Small intestine (tissue), 7 donors: ENCODE results near the gene DCC. TPM values are rescaled to one million over a fixed set of nuclear protein-coding genes. Genes with fewer than 3 reads are reported as not detected.
A peak's percentile ranks its signal among the peaks of the same experiment; 100 is the strongest.

Experiments used
- DNase-seq, 2 donors: peaks; one replicate each; pipeline versions ENCODE4 v3.0.0 to v3.0.0-alpha.2; 2013
- FAIRE-seq: peaks from 2 replicates; lab custom pipeline; 2012; peaks lifted over from hg19 to GRCh38; lab: Jason Lieb, UNC
- H3K27ac ChIP-seq, 3 donors: one replicate each; pipeline ENCODE4 v1.5.1; 2013; ENCODE audit warnings: low read length in 2 of 3, mild to moderate bottlenecking in 2 of 3, control low read depth in 1 of 3, inconsistent platforms in 1 of 3, low read depth in 1 of 3, moderate library complexity in 1 of 3
- H3K27me3 ChIP-seq, 3 donors: one replicate each; pipeline ENCODE4 v1.6.1; 2013; ENCODE audit warnings: low read length in 3 of 3, inconsistent platforms in 1 of 3; ENCODE audit not compliant: control insufficient read depth in 3 of 3, insufficient read depth in 3 of 3
- H3K36me3 ChIP-seq, 3 donors: one replicate each; pipeline ENCODE4 v1.6.1; 2013; ENCODE audit warnings: low read length in 3 of 3, inconsistent platforms in 1 of 3, low read depth in 1 of 3, mild to moderate bottlenecking in 1 of 3, moderate library complexity in 1 of 3; ENCODE audit not compliant: control insufficient read depth in 3 of 3, insufficient read depth in 2 of 3
- H3K4me1 ChIP-seq, 3 donors: one replicate each; pipeline ENCODE4 v1.6.1; 2013; ENCODE audit warnings: low read length in 2 of 3, inconsistent platforms in 1 of 3, low read depth in 1 of 3, mild to moderate bottlenecking in 1 of 3, moderate library complexity in 1 of 3; ENCODE audit not compliant: control insufficient read depth in 3 of 3, insufficient read depth in 2 of 3
- H3K4me3 ChIP-seq, 3 donors: one replicate each; pipeline ENCODE4 v1.5.1; 2013; ENCODE audit warnings: low read length in 3 of 3, control low read depth in 1 of 3, inconsistent platforms in 1 of 3, low read depth in 1 of 3, mild to moderate bottlenecking in 1 of 3, moderate library complexity in 1 of 3
- H3K9me3 ChIP-seq, 2 donors: one replicate each; pipeline ENCODE4 v1.6.1; 2013; ENCODE audit warnings: low read depth in 1 of 2, low read length in 1 of 2; ENCODE audit not compliant: control insufficient read depth in 2 of 2, insufficient read depth in 1 of 2
- WGBS, 3 donors: extraction: QIAGEN DNeasy Blood & Tissue Kit; methylation state at CpG; one replicate each; pipeline ENCODE4 v1.1.7; 2013; 5-methylcytosine and 5-hydroxymethylcytosine counted together
- polyA plus RNA-seq, 4 donors: library from polyadenylated mRNA; stranded (reverse) in 3 of 4; unstranded in 1 of 4; fragments of 200-250 nt in 3 of 4; fragments of 120-200 nt in 1 of 4; gene quantifications; one replicate each; pipeline versions ENCODE4 v1.2.1 to v1.2.3, GENCODE V29; 2013
- donor health status: healthy with polysubstance abuse.
- donor health status: control.
- donor health status: control.
- donor health status: Bipolar disorder and iron deficiency.
- donor health status: healthy.

The DCC gene
- polyA plus RNA-seq, 4 donors = 0.03 to 0.30 TPM; not detected in 2

- 74 to 85% (median 81%) methylated on average over 4 of the region's 4 CpGs for WGBS, 3 donors
- FAIRE-seq (no peak), DNase-seq (no peak)
- Histone ChIP-seq H3K9me3 (no peaks in the 10 kb centered on the region), H3K27ac (no peak overlapping the region), H3K4me1 (peaks cover 0 to 13% (median 0%) of the 10 kb centered on the region in 3 donors), H3K4me3 (no peak overlapping the region), H3K36me3 (no peaks in the 10 kb centered on the region), H3K27me3 (no peaks in the 10 kb centered on the region)
Measured at GRCh38 chr18:52715421-52715820, 375.4 kb downstream of the DCC start.

- Histone ChIP-seq H3K4me3 (no peak overlapping the region), H3K27ac (no peak overlapping the region), H3K27me3 (no peaks in the 10 kb centered on the region), H3K9me3 (no peaks in the 10 kb centered on the region), H3K4me1 (peaks cover 0 to 13% (median 0%) of the 10 kb centered on the region in 3 donors), H3K36me3 (no peaks in the 10 kb centered on the region)
- FAIRE-seq = no peak
- 76 to 91% (median 79%) methylated on average over 7 of the region's 7 CpGs for whole genome bisulfite sequencing, 3 donors
- DNase-seq = no peak
Measured at GRCh38 chr18:52715991-52716390, 376.0 kb downstream of the DCC start.

GRCh38 chr18:52716973-52717372 lies 377.0 kb downstream of the DCC start:
- Histone ChIP-seq H3K36me3 (no peaks in the 10 kb centered on the region), H3K4me3 (no peak overlapping the region), H3K27ac (no peak overlapping the region), H3K4me1 (peaks cover 0 to 13% (median 0%) of the 10 kb centered on the region in 3 donors), H3K9me3 (no peaks in the 10 kb centered on the region), H3K27me3 (no peaks in the 10 kb centered on the region)
- FAIRE-seq (no peak), DNase-seq (peak; percentile 49 to 66)
- WGBS, 3 donors = 20 to 35% (median 33%) methylated on average over 3 of the region's 3 CpGs

GRCh38 chr18:52722904-52723303 lies 382.9 kb downstream of the DCC start:
- WGBS, 3 donors = 91 to 98% (median 92%) methylated on average over 3 of the region's 3 CpGs
- H3K36me3 ChIP-seq = no peaks in the 10 kb centered on the region
- no peaks in the 10 kb centered on the region for H3K4me1 ChIP-seq
- no peaks in the 10 kb centered on the region for H3K9me3 ChIP-seq
- no peak overlapping the region for H3K27ac ChIP-seq
- FAIRE-seq (no peak), DNase-seq (no peak)
- H3K27me3 ChIP-seq = no peaks in the 10 kb centered on the region
- H3K4me3 ChIP-seq = no peak overlapping the region

GRCh38 chr18:52723550-52723970 lies 383.6 kb downstream of the DCC start:
- H3K9me3 ChIP-seq = no peaks in the 10 kb centered on the region
- no peaks in the 10 kb centered on the region for H3K27me3 ChIP-seq
- H3K4me3 ChIP-seq = no peak overlapping the region
- no peak for FAIRE-seq
- H3K4me1 ChIP-seq = no peaks in the 10 kb centered on the region
- no peaks in the 10 kb centered on the region for H3K36me3 ChIP-seq
- WGBS, 3 donors = 50 to 91% (median 76%) methylated on average over 3 of the region's 3 CpGs
- no peak for DNase-seq
- no peak overlapping the region for H3K27ac ChIP-seq

GRCh38 chr18:52730972-52731619 lies 391.1 kb downstream of the DCC start:
- WGBS, 3 donors = 39 to 65% (median 62%) methylated on average over 3 of the region's 3 CpGs
- H3K27me3 ChIP-seq = no peaks in the 10 kb centered on the region
- peaks cover 0 to 1% of the 10 kb centered on the region in 2 donors for H3K9me3 ChIP-seq
- H3K36me3 ChIP-seq = no peaks in the 10 kb centered on the region
- DNase-seq = peak; percentile 35 to 75
- peak overlapping the region in 1 of 3 donors; percentile 52 for H3K27ac ChIP-seq
- FAIRE-seq = no peak
- H3K4me3 ChIP-seq = no peak overlapping the region
- H3K4me1 ChIP-seq = peaks cover 0 to 8% (median 0%) of the 10 kb centered on the region in 3 donors

GRCh38 chr18:52738946-52739345 lies 398.9 kb downstream of the DCC start:
- Histone ChIP-seq H3K27ac (no peak overlapping the region), H3K36me3 (no peaks in the 10 kb centered on the region), H3K4me1 (no peaks in the 10 kb centered on the region), H3K4me3 (no peak overlapping the region), H3K27me3 (no peaks in the 10 kb centered on the region), H3K9me3 (peaks cover 0 to 1% of the 10 kb centered on the region in 2 donors)
- WGBS, 3 donors = 72 to 80% (median 76%) methylated on average over 5 of the region's 5 CpGs
- DNase-seq (no peak), FAIRE-seq (no peak)

GRCh38 chr18:52746986-52747385 lies 407.0 kb downstream of the DCC start:
- H3K36me3 ChIP-seq = no peaks in the 10 kb centered on the region
- 51 to 65% (median 62%) methylated on average over 2 of the region's 2 CpGs for WGBS, 3 donors
- H3K9me3 ChIP-seq = no peaks in the 10 kb centered on the region
- H3K27me3 ChIP-seq = no peaks in the 10 kb centered on the region
- no peak overlapping the region for H3K27ac ChIP-seq
- H3K4me1 ChIP-seq = no peaks in the 10 kb centered on the region
- no peak overlapping the region for H3K4me3 ChIP-seq
- DNase-seq = no peak
- FAIRE-seq = no peak

- 93 to 96% (median 95%) methylated on average over 23 of the region's 23 CpGs for WGBS, 3 donors
Measured at GRCh38 chr18:52747869-52748268, 407.9 kb downstream of the DCC start.

More at GRCh38 chr18:52747869-52748268, 407.9 kb downstream of the DCC start:
- no peaks in the 10 kb centered on the region for H3K36me3 ChIP-seq
- no peak overlapping the region for H3K27ac ChIP-seq
- H3K9me3 ChIP-seq = no peaks in the 10 kb centered on the region
- H3K4me3 ChIP-seq = no peak overlapping the region
- H3K27me3 ChIP-seq = no peaks in the 10 kb centered on the region
- FAIRE-seq (no peak), DNase-seq (no peak)
- H3K4me1 ChIP-seq = no peaks in the 10 kb centered on the region
